Gastroesophageal sphincter (tissue), 4 donors: ENCODE results near the gene DNAH8. TPM values are rescaled to one million over a fixed set of nuclear protein-coding genes. Genes with fewer than 3 reads are reported as not detected.
"Not testable (repeated sequence)": the region's sequence is repeated elsewhere in the genome, so short reads cannot be mapped to it uniquely, and the experiment has no call there.

Experiments used
- ATAC-seq: fragments of 150-250 bp; one replicate; pipeline ENCODE4 v1.9.1; 2016; ENCODE audit warnings: mild to moderate bottlenecking, moderate library complexity
- H3K27ac ChIP-seq, 4 donors: fragments of 200-600 bp; sonication (generic) in 3 of 4; 1 replicate in 3 of 4; 2 replicates in 1 of 4; pipeline ENCODE4 v1.5.1; 2016 to 2019
- H3K27me3 ChIP-seq: fragments of 200-600 bp; sonication (generic); one replicate; pipeline ENCODE4 v1.5.1; 2019
- H3K36me3 ChIP-seq, 2 donors: fragments of 200-600 bp; sonication (generic); one replicate each; pipeline ENCODE4 v1.5.1; 2019; ENCODE audit warnings: control low read depth in 1 of 2
- H3K4me1 ChIP-seq, 3 donors: fragments of 200-600 bp; sonication (generic); 1 replicate in 2 of 3; 2 replicates in 1 of 3; pipeline ENCODE4 v1.5.1; 2016 to 2019; ENCODE audit warnings: control low read depth in 2 of 3
- H3K4me3 ChIP-seq, 2 donors: fragments of 200-600 bp; sonication (generic); one replicate each; pipeline ENCODE4 v1.5.1; 2019; ENCODE audit warnings: mild to moderate bottlenecking in 1 of 2, moderate library complexity in 1 of 2
- H3K9me3 ChIP-seq, 3 donors: fragments of 200-600 bp; sonication (generic); one replicate each; pipeline ENCODE4 v1.5.1; 2017 to 2019; ENCODE audit warnings: control low read depth in 2 of 3
- EP300 ChIP-seq: sonication (generic); formaldehyde crosslinking; IDR thresholded peaks from one replicate; pipeline ENCODE4 v1.6.1; 2017; ENCODE audit warnings: antibody characterized with exemption, mild to moderate bottlenecking
- POLR2A ChIP-seq, 2 donors: fragments of 450-650 bp; IDR thresholded peaks; one replicate each; pipeline ENCODE4 v1.6.1; 2017; ENCODE audit warnings: antibody characterized with exemption in 2 of 2, mild to moderate bottlenecking in 2 of 2, moderate library complexity in 1 of 2
- POLR2AphosphoS5 ChIP-seq: sonication (generic); formaldehyde crosslinking; IDR thresholded peaks from one replicate; pipeline ENCODE4 v1.6.1; 2017; ENCODE audit warnings: antibody characterized with exemption
- WGBS, 2 donors: methylation state at CpG; one replicate each; pipeline ENCODE4 v1.1.5; 2018; ENCODE audit warnings: low coverage in 1 of 2; 5-methylcytosine and 5-hydroxymethylcytosine counted together
- total RNA-seq, 4 donors: library from RNA; depleted of rRNA; stranded (reverse); fragments of >200 nt; gene quantifications; one replicate each; pipeline ENCODE4 v1.1.0, GENCODE V29; 2016
- TF ChIP-seq, protein P1 (sequence below), 4 experiments: fragments of 200-600 bp in 2 of 4; fragments of 450-650 bp in 2 of 4; sonication (generic) in 1 of 4; IDR thresholded peaks; one replicate each; pipeline ENCODE4 v1.5.1; 2017 to 2019; ENCODE audit warnings: antibody characterized with exemption in 4 of 4, mild to moderate bottlenecking in 2 of 4, moderate library complexity in 2 of 4

Gene DNAH8
- total RNA-seq, 4 donors from 2014 or later = not detected

- H3K9me3 ChIP-seq = no peaks in the 10 kb centered on the region
- 75 to 78% methylated on average over 2 of the region's 2 CpGs for WGBS, 2 donors
- H3K27me3 ChIP-seq = peaks cover 2% of the 10 kb centered on the region
- no peaks in the 10 kb centered on the region for H3K36me3 ChIP-seq
- no peak overlapping the region for H3K4me3 ChIP-seq
- TF ChIP-seq, protein P1, sequence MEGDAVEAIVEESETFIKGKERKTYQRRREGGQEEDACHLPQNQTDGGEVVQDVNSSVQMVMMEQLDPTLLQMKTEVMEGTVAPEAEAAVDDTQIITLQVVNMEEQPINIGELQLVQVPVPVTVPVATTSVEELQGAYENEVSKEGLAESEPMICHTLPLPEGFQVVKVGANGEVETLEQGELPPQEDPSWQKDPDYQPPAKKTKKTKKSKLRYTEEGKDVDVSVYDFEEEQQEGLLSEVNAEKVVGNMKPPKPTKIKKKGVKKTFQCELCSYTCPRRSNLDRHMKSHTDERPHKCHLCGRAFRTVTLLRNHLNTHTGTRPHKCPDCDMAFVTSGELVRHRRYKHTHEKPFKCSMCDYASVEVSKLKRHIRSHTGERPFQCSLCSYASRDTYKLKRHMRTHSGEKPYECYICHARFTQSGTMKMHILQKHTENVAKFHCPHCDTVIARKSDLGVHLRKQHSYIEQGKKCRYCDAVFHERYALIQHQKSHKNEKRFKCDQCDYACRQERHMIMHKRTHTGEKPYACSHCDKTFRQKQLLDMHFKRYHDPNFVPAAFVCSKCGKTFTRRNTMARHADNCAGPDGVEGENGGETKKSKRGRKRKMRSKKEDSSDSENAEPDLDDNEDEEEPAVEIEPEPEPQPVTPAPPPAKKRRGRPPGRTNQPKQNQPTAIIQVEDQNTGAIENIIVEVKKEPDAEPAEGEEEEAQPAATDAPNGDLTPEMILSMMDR (IDR thresholded peaks at IDR 0.05) = no peak
- TF ChIP-seq POLR2A (IDR thresholded peaks at IDR 0.05) = no peak
- H3K4me1 ChIP-seq = no peaks in the 10 kb centered on the region
- ATAC-seq = no peak
- H3K27ac ChIP-seq = no peak overlapping the region
Measured at GRCh38 chr6:38792356-38792755, 77.2 kb downstream of the DNAH8 start.

- Histone ChIP-seq H3K9me3 (no peaks in the 10 kb centered on the region), H3K27ac (no peak overlapping the region), H3K4me3 (no peak overlapping the region), H3K36me3 (no peaks in the 10 kb centered on the region), H3K4me1 (no peaks in the 10 kb centered on the region), H3K27me3 (peaks cover 14% of the 10 kb centered on the region)
- TF ChIP-seq, protein P1 (IDR thresholded peaks at IDR 0.05) = no peak
- TF ChIP-seq POLR2AphosphoS5 = no peak
- 70 to 95% methylated on average over 3 of the region's 3 CpGs for WGBS, 2 donors
- no peak for ATAC-seq
Measured at GRCh38 chr6:38794682-38795081, 79.6 kb downstream of the DNAH8 start.

DNA sequence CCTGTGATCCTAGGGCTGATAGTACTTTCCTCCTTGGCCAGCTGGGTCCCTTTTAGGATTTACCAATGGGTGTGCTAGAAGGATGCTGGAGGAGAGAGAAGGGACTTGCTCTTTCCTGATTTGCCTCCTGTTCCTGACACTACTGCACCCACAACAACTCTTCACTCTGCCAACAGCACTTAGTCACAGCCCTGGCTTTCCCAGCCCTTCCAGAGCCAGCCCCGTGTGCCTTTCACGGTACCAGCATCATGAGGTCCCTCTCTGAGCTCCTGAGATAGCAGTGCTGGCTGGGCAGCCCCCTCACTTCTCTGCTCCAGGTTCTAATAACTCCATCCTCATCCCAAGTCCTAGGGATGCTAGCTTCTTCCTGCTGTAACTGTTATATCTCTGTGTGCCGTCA is 80.9 kb downstream of the DNAH8 start:
- no peak for ATAC-seq
- WGBS, 2 donors = 89 to 100% methylated on average over 2 of the region's 3 CpGs
- Histone ChIP-seq H3K9me3 (no peaks in the 10 kb centered on the region), H3K27ac (no peak overlapping the region), H3K27me3 (peaks cover 23% of the 10 kb centered on the region), H3K4me1 (no peaks in the 10 kb centered on the region), H3K36me3 (no peaks in the 10 kb centered on the region), H3K4me3 (no peak overlapping the region)
- TF ChIP-seq POLR2A (IDR thresholded peaks at IDR 0.05) = no peak
- TF ChIP-seq, protein P1 (IDR thresholded peaks at IDR 0.05) = no peak
- TF ChIP-seq POLR2AphosphoS5 = no peak
- no peak for TF ChIP-seq EP300

DNA sequence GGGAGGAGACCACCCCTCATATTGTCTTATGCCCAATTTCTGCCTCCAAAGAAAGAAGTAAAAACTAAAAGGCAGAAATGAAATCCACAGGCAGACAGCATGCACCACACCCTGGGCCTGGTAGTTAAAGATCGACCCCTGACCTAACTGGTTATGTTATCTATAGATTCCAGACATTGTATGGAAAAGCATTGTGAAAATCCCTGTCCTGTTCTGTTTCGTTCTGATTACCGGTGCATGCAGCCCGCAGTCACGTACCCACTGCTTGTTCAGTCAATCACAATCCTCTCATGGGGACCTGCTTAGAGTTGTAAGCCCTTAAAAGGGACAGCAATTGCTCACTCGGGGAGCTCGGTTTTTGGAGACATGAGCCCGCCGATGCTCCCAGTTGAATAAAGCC is 81.3 kb downstream of the DNAH8 start:
- H3K4me1 ChIP-seq, H3K4me3 ChIP-seq, H3K9me3 ChIP-seq, H3K27ac ChIP-seq, H3K36me3 ChIP-seq, ATAC-seq: not testable (repeated sequence)
- H3K27me3 ChIP-seq = peaks cover 25% of the 10 kb centered on the region
- 63 to 96% methylated on average over 6 to 8 of the region's 9 CpGs for WGBS, 2 donors

DNA sequence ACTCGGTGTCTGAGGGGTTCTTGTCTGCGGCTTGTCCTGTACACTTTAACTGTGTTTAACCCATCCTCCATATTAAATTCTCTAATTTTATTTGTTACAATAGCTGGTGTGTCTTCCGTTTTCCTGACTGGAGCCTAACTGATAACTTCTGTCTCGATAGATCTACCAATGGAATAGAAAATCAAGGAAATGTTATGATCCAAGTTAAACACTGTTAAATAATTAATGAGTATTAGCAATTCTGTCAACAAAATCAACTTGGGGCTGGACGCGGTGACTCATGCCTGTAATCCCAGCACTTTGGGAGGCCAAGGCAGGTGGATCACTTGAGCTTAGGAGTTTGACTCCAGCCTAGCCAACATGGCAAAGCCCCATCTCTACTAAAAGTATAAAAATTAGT is 81.7 kb downstream of the DNAH8 start:
- no peak overlapping the region for H3K4me3 ChIP-seq
- 68 to 87% methylated on average over 3 to 6 of the region's 6 CpGs for WGBS, 2 donors
- TF ChIP-seq, protein P1 (IDR thresholded peaks at IDR 0.05) = no peak
- TF ChIP-seq EP300 = no peak
- no peak for TF ChIP-seq POLR2AphosphoS5
- TF ChIP-seq POLR2A (IDR thresholded peaks at IDR 0.05) = no peak
- H3K27ac ChIP-seq = no peak overlapping the region
- no peaks in the 10 kb centered on the region for H3K36me3 ChIP-seq
- H3K4me1 ChIP-seq = no peaks in the 10 kb centered on the region
- H3K27me3 ChIP-seq = peaks cover 30% of the 10 kb centered on the region
- ATAC-seq = no peak
- no peaks in the 10 kb centered on the region for H3K9me3 ChIP-seq

GRCh38 chr6:38797391-38797790 is 82.3 kb downstream of the DNAH8 start:
- H3K36me3 ChIP-seq = no peaks in the 10 kb centered on the region
- H3K9me3 ChIP-seq = no peaks in the 10 kb centered on the region
- H3K27me3 ChIP-seq = peaks cover 33% of the 10 kb centered on the region
- no peaks in the 10 kb centered on the region for H3K4me1 ChIP-seq
- ATAC-seq = no peak
- H3K27ac ChIP-seq = no peak overlapping the region
- WGBS, 2 donors = 35% methylated on average over 4 of the region's 4 CpGs; no CpG with 5 or more reads in 1 of the 2 donors
- TF ChIP-seq EP300 (no peak), POLR2A (IDR thresholded peaks at IDR 0.05) (no peak), POLR2AphosphoS5 (no peak)
- TF ChIP-seq, protein P1 (IDR thresholded peaks at IDR 0.05) = no peak
- H3K4me3 ChIP-seq = no peak overlapping the region
